ENCODE results near the gene ZNF76. TPM values are rescaled to one million over a fixed set of nuclear protein-coding genes. Genes with fewer than 3 reads are reported as not detected.

The ZNF76 gene
- total and polyA plus RNA-seq, 9 of the 15 experiments (the other 6 are each of a cell fraction or from before 2014, with no cell fraction given) = 1.2 to 17.8 (median 10.7) TPM

- TF ChIP-seq ATF4 (CRISPR knock-in tag; IDR thresholded peaks at IDR 0.05) (0 out of 2 replicates have a peak, but pooled peaks have one; percentile 22), ZBTB2 (IDR thresholded peaks at IDR 0.05) (peak; percentile 96), SNRNP70 (optimal IDR thresholded peaks at IDR 0.05; ENCODE audit: low read depth, low read length) (no peak), FOXP4 (CRISPR knock-in tag; IDR thresholded peaks at IDR 0.05; ENCODE audit: borderline replicate concordance) (no peak), RNF2 (IDR thresholded peaks at IDR 0.05) (peak; percentile 91), KDM4B (IDR thresholded peaks at IDR 0.05; ENCODE audit: borderline replicate concordance in 2 of 2, low read depth in 1 of 2) (peak in 1 of 2 experiments; percentile 83; a peak in 1 of 4 replicates), CBX8 (IDR thresholded peaks at IDR 0.05; ENCODE audit: borderline replicate concordance, extremely low read depth, low read depth, low read length, poor library complexity, severe bottlenecking) (no peak), ELK3 (CRISPR knock-in tag; IDR thresholded peaks at IDR 0.05) (no peak), ZNF277 (CRISPR knock-in tag; IDR thresholded peaks at IDR 0.05; ENCODE audit: borderline replicate concordance) (no peak), BRF1 (IDR thresholded peaks at IDR 0.05; ENCODE audit: borderline replicate concordance, extremely low read depth, insufficient read length) (no peak), ZBTB33 (CRISPR knock-in tag; IDR thresholded peaks at IDR 0.05) (0 out of 2 replicates have a peak, but pooled peaks have one; percentile 77), ZNF134 (CRISPR knock-in tag; conservative IDR thresholded peaks at IDR 0.05) (no peak), OTX1 (CRISPR knock-in tag; IDR thresholded peaks at IDR 0.05) (no peak), POLR2AphosphoS2 (IDR thresholded peaks at IDR 0.05; ENCODE audit: low read length) (no peak), BRD4 (IDR thresholded peaks at IDR 0.05) (peak; percentile 86; the same call in 1 of the 2 replicates), GABPB2 (CRISPR knock-in tag; conservative IDR thresholded peaks at IDR 0.05) (no peak), ZSCAN29 (IDR thresholded peaks at IDR 0.05) (no peak)
Observed at GRCh38 chr6:35259194-35259947, at the start of gene ZNF76 (continued).

Measured in K562 (cell line).